ENCODE measurements around the gene STMP1. TPM values are rescaled to one million over a fixed set of nuclear protein-coding genes. Genes with fewer than 3 reads are reported as not detected.
"Not testable (repeated sequence)": the region's sequence is repeated elsewhere in the genome, so short reads cannot be mapped to it uniquely, and the experiment has no call there.

STMP1 gene
- total RNA-seq, 1 experiment from 2014 or later, result 15.0 TPM

DNA sequence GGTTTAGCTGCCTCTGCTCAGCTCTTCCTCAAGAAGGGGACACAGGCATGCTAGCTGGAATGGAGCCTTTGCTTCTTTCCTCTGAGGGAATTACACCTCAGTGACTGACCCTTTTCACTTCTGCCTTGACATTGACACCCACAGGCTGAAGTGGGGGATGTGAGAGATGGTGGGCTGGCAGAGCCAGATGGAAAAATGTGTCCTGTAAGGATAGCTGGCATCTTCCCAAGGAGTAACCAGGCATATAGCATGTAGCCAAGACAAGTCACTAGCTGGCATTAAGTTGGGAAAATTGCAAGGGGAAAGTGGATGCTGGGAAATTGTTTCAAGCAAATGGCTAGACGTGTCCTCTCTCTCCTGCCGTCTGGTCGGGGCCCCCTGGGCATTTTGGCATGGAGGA lies 19.9 kb downstream of the STMP1 start:
- Histone ChIP-seq H3K27me3 (no peaks in the 10 kb centered on the region), H3K36me3 (no peaks in the 10 kb centered on the region), H3K4me3 (no peak overlapping the region), H3K9me3 (no peaks in the 10 kb centered on the region)
- DNase-seq, result no peak

DNA sequence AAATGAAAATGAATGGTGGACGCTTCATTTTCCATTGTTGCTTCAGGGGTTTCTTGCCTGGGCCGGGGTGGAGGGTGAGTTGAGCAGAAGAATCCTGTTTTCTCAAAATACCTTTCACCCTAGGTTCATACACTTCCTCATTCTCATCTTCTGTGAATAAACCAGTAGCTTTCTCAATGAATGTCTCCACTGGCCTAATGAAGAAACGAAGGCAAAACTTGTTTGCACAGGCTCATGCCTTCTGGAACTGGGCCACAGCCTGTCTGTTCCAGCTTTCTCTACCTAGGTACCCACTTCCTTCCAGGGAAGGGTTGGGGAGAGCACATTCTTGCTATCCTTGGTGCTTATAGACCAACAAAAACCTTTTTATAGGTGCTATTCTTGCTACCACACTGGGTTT lies 21.3 kb downstream of the STMP1 start:
- no peaks in the 10 kb centered on the region for H3K36me3 ChIP-seq
- no peaks in the 10 kb centered on the region for H3K27me3 ChIP-seq
- no peak for DNase-seq
- no peak overlapping the region for H3K4me3 ChIP-seq
- no peaks in the 10 kb centered on the region for H3K9me3 ChIP-seq

DNA sequence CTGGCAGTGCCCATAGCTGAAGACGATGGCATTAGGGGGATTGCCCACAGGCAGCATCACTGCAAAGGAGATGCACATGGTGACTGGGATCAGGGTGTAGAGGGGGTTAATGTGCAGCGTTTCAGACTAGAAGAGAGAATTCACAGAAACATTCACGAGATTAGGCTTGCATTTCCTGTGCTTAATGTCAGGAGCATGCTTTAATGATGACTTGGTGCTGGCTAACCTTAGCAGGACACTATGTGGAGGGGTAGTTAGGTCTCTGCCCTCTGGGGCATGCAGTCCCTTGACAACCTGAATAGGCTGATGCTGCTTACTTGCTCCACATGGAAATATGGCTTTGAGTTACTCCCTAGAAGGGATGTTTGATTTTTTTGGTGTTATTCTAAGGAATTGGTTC lies 21.8 kb downstream of the STMP1 start:
- no peaks in the 10 kb centered on the region for H3K36me3 ChIP-seq
- no peak overlapping the region for H3K4me3 ChIP-seq
- DNase-seq, result no peak
- H3K9me3 ChIP-seq, result no peaks in the 10 kb centered on the region
- no peaks in the 10 kb centered on the region for H3K27me3 ChIP-seq

GRCh38 chr7:135684699-135685098 lies 22.4 kb downstream of the STMP1 start:
- Histone ChIP-seq H3K4me3 (no peak overlapping the region), H3K27me3 (no peaks in the 10 kb centered on the region), H3K36me3 (no peaks in the 10 kb centered on the region), H3K9me3 (no peaks in the 10 kb centered on the region)
- no peak for DNase-seq

GRCh38 chr7:135685306-135686084 lies 23.2 kb downstream of the STMP1 start:
- Histone ChIP-seq H3K4me3 (no peak overlapping the region), H3K36me3 (no peaks in the 10 kb centered on the region), H3K9me3 (no peaks in the 10 kb centered on the region), H3K27me3 (no peaks in the 10 kb centered on the region)
- no peak for DNase-seq

GRCh38 chr7:135687466-135687865 lies 25.2 kb downstream of the STMP1 start:
- Histone ChIP-seq H3K36me3 (no peaks in the 10 kb centered on the region), H3K9me3 (no peaks in the 10 kb centered on the region), H3K27me3 (no peaks in the 10 kb centered on the region), H3K4me3 (no peak overlapping the region)
- no peak for DNase-seq

DNA sequence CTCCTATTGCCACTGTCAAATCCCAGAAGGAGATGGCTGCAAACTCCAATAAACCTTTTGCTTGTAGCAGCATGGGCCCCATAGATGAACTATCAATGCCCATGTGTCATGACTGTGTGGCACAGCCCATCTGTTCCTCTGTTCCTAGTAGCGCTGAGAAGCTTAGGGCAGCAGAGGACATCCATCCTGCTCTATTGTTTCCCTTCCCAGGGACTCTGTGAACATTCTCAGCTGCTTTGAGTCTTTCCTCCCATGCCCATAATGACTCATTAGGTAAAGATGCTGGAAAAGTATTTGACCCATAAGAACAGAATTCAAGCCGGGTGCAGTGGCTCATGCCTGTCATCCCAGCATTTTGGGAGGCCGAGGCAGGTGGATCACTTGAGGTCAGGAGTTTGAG lies 28.3 kb downstream of the STMP1 start:
- H3K4me3 ChIP-seq, result no peak overlapping the region
- H3K36me3 ChIP-seq, result no peaks in the 10 kb centered on the region
- DNase-seq, result no peak
- H3K27me3 ChIP-seq, result no peaks in the 10 kb centered on the region
- H3K9me3 ChIP-seq, result no peaks in the 10 kb centered on the region

GRCh38 chr7:135692055-135692454 lies 29.7 kb downstream of the STMP1 start:
- no peak overlapping the region for H3K4me3 ChIP-seq
- H3K36me3 ChIP-seq, result no peaks in the 10 kb centered on the region
- no peak for DNase-seq
- no peaks in the 10 kb centered on the region for H3K27me3 ChIP-seq
- no peaks in the 10 kb centered on the region for H3K9me3 ChIP-seq

DNA sequence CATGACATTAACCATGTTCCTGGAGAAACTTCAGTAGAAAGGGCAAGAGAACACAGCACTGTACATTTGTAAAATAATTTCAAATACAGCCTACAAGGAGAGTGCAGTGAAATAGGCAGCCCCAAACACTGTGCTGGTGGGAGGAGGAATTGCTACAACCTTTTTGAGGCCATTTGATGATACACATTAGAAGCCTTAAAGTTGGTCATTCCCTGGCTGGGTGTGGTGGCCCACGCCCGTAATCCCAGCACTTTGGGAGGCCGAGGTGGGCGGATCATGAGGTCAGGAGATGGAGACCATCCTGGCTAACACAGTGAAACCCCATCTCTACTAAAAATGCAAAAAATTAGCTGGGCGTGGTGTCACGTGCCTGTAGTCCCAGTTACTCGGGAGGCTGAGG lies 30.3 kb downstream of the STMP1 start:
- H3K27me3 ChIP-seq, H3K9me3 ChIP-seq, H3K36me3 ChIP-seq, H3K4me3 ChIP-seq, DNase-seq: not testable (repeated sequence)

DNA sequence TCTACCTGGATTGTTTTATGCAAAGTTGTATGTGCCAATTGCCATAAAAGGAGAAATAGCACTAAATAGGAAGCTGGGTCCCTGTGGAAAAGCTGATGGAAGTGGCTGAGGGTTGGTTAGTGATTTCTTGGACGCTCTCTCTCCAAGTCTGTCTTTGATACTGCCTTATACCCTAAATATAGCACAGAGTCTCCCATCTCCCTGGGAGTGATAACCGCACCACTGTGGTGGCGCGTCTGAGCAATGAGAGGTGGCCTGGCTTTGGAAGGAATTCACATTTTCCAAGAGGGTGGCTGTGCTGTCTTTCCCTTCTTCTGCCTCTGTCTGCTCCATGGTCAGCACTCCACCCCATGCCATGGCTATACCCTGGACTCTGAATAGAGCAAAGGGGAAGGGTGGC lies 31.2 kb downstream of the STMP1 start:
- Histone ChIP-seq H3K27me3 (no peaks in the 10 kb centered on the region), H3K4me3 (no peak overlapping the region), H3K9me3 (no peaks in the 10 kb centered on the region), H3K36me3 (no peaks in the 10 kb centered on the region)
- DNase-seq, result no peak

- DNase-seq, result no peak
- Histone ChIP-seq H3K9me3 (no peaks in the 10 kb centered on the region), H3K4me3 (no peak overlapping the region), H3K36me3 (no peaks in the 10 kb centered on the region), H3K27me3 (no peaks in the 10 kb centered on the region)
Measured at GRCh38 chr7:135697276-135698049, 35.1 kb downstream of the STMP1 start.

GRCh38 chr7:135704074-135704473 lies 41.8 kb downstream of the STMP1 start:
- no peaks in the 10 kb centered on the region for H3K36me3 ChIP-seq
- DNase-seq, result no peak
- H3K27me3 ChIP-seq, result no peaks in the 10 kb centered on the region
- H3K4me3 ChIP-seq, result no peak overlapping the region
- H3K9me3 ChIP-seq, result no peaks in the 10 kb centered on the region

DNA sequence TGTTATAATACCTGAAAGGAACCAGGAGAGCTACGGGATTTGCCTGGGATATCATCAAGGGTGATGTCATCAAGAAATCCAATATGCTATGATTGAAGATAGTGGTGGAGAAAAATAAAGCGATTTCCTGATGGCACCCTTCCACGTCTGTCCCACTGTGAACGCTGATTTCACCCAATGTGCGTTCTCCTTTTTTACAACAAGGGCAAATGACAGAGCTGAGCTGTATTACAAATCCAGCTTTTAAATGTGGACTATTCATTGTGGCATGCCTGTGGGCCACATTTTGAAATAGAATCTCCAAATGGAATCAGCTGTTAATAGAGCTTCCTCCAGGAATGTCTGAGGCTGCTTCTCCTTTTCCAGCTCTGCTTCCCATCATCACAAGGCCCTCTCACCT lies 42.4 kb downstream of the STMP1 start:
- no peaks in the 10 kb centered on the region for H3K9me3 ChIP-seq
- no peak overlapping the region for H3K4me3 ChIP-seq
- DNase-seq, result no peak
- no peaks in the 10 kb centered on the region for H3K27me3 ChIP-seq
- no peaks in the 10 kb centered on the region for H3K36me3 ChIP-seq

DNA sequence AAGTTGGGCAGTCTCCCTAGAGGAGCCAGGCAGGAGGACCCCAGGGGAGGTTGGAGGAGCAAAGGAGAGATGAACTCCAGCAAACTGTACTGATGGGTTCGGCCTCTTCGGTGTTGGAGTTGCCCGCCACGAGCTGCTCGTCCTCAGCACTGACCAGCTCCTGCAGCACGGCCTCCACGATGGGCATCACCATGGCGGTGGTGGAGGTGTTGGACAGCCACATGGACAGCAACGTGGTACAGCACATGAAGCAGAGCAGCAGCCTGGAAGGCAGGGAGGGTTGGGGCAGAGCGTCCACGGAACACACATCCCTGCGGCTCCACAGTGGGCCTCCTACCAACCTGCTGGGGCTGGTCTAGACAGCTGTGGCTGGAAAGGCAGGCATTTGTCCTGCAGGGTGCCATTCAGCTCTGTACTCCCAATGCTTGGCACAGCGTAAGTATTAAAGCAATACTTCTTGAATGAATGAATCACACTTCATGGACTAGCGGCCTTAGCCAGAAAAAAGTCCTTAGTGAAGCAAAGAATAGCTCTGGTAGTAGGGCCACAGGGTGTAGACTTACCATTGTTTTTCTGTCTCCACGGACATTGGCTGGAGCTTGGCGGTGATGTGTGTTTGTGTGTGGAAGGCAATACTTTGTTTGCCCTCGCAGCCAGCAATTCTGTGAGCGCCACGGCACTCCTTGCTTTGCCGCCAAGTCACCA lies 43.9 kb downstream of the STMP1 start:
- no peaks in the 10 kb centered on the region for H3K36me3 ChIP-seq
- H3K4me3 ChIP-seq, result no peak overlapping the region
- no peaks in the 10 kb centered on the region for H3K9me3 ChIP-seq
- no peaks in the 10 kb centered on the region for H3K27me3 ChIP-seq
- no peak for DNase-seq

GRCh38 chr7:135706858-135707569 lies 44.7 kb downstream of the STMP1 start:
- DNase-seq, result no peak
- Histone ChIP-seq H3K36me3 (no peaks in the 10 kb centered on the region), H3K4me3 (no peak overlapping the region), H3K27me3 (no peaks in the 10 kb centered on the region), H3K9me3 (no peaks in the 10 kb centered on the region)

GRCh38 chr7:135707570-135707966 lies 45.3 kb downstream of the STMP1 start:
- no peak overlapping the region for H3K4me3 ChIP-seq
- DNase-seq, result no peak
- no peaks in the 10 kb centered on the region for H3K36me3 ChIP-seq
- no peaks in the 10 kb centered on the region for H3K9me3 ChIP-seq
- H3K27me3 ChIP-seq, result no peaks in the 10 kb centered on the region

DNA sequence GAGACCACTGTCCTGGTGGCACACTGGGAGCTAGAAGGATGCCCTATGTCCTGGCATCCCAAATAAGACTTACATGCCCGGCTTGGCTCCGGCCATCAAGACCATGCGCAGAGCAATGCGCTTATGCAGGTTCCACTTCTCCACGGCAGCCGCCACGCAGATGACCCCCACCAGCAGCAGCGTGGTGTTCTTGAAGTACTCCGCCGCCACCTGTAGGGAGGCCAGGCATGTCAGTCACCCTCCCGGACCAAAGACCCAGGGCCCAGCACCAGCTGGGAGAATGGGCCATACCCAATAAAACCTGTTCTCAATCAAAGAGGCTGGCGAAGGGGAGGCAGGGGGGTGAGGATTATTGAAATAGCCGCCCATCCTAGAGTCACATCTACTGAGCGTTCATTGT lies 45.7 kb downstream of the STMP1 start:
- H3K4me3 ChIP-seq, result no peak overlapping the region
- H3K9me3 ChIP-seq, result no peaks in the 10 kb centered on the region

More for the DNA sequence above, 45.7 kb downstream of the STMP1 start:
- no peak for DNase-seq
- H3K36me3 ChIP-seq, result no peaks in the 10 kb centered on the region
- no peaks in the 10 kb centered on the region for H3K27me3 ChIP-seq
